Measurements from ENCODE around the gene ZKSCAN2. TPM values are rescaled to one million over a fixed set of nuclear protein-coding genes. Genes with fewer than 3 reads are reported as not detected.
A peak's percentile ranks its signal among the peaks of the same experiment; 100 is the strongest.

Gene ZKSCAN2
- total RNA-seq, 1 experiment from 2014 or later = 11.1 TPM

DNA sequence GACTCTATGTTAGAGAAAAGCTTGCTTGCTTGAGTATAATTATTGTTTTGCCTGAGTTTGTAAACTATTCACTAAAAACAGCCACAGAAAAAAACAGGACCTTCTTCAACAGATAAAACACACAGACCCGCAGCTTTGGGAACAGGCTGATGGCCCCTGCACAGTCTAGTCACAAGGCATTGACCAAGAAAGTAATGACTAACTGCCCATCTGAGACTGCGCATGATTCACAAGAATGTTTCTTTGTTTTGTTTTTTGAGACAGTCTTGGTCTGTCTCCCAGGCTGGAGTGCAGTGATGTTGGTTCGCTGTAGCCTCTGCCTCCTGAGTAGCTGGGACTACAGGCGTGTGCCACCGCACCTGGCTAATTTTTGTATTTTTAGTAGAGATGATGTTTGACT lies 2.8 kb upstream of the ZKSCAN2 start:
- intact Hi-C loops (cut with micrococcal nuclease; ENCODE audit: unreplicated experiment) = no loop called here
- H3K4me1 Mint-ChIP-seq (ENCODE audit: low read depth, unreplicated experiment) = peaks cover 12% of the 10 kb centered on the region
- POLR2A ChIA-PET = no interaction called here
- H3K9me3 Mint-ChIP-seq (ENCODE audit: unreplicated experiment) = no peaks in the 10 kb centered on the region
- CTCF ChIA-PET = no interaction called here
- DNase-seq = no peak
- no peak overlapping the region for H3K4me3 ChIP-seq (ENCODE audit: low read depth, low read length)
- TF ChIP-seq, protein P1, sequence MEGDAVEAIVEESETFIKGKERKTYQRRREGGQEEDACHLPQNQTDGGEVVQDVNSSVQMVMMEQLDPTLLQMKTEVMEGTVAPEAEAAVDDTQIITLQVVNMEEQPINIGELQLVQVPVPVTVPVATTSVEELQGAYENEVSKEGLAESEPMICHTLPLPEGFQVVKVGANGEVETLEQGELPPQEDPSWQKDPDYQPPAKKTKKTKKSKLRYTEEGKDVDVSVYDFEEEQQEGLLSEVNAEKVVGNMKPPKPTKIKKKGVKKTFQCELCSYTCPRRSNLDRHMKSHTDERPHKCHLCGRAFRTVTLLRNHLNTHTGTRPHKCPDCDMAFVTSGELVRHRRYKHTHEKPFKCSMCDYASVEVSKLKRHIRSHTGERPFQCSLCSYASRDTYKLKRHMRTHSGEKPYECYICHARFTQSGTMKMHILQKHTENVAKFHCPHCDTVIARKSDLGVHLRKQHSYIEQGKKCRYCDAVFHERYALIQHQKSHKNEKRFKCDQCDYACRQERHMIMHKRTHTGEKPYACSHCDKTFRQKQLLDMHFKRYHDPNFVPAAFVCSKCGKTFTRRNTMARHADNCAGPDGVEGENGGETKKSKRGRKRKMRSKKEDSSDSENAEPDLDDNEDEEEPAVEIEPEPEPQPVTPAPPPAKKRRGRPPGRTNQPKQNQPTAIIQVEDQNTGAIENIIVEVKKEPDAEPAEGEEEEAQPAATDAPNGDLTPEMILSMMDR (IDR thresholded peaks at IDR 0.05; ENCODE audit: insufficient read depth in 1 of 2, low read depth in 1 of 2, low read length in 1 of 2, severe bottlenecking in 1 of 2, unreplicated experiment in 1 of 2) = no peak
- H3K27me3 ChIP-seq (replicated peaks; ENCODE audit: control insufficient read depth, insufficient read depth, low read length) = no peaks in the 10 kb centered on the region
- H3K36me3 ChIP-seq (ENCODE audit: control insufficient read depth, insufficient read depth, low read length) = no peaks in the 10 kb centered on the region
- H3K4me3 Mint-ChIP-seq (ENCODE audit: unreplicated experiment) = no peak overlapping the region
- BruUV-seq (replicated peaks) = no TSS peak
- H3K9me3 ChIP-seq = no peaks in the 10 kb centered on the region
- no peak overlapping the region for H3K27ac Mint-ChIP-seq (ENCODE audit: unreplicated experiment)
- peaks cover 29% of the 10 kb centered on the region for H3K36me3 Mint-ChIP-seq (ENCODE audit: insufficient read depth, unreplicated experiment)
- no peaks in the 10 kb centered on the region for H3K27me3 Mint-ChIP-seq (ENCODE audit: insufficient read depth, unreplicated experiment)
- H3K4me1 ChIP-seq = peaks cover 4% of the 10 kb centered on the region; the same call in 1 of the 2 replicates

DNA sequence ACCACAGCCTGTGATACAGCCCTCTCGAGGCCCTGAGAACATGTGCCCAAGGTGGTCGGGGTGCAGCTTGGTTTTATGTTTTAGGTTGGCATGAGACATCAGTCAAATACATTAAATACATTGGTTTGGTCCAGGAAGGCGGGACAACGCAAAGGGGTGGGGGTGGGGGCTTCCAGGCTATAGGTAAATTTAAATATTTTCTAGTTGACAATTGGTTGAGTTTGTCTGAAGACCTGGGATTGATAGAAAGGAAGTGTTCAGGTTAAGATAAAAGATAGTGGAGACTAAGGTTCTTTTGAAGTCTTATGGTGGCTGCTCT lies 1.2 kb upstream of the ZKSCAN2 start:
- ChIA-PET POLR2A (interaction anchor here (0.6 kb wide), 2 partner anchors 33 to 41 kb away, joined by 5 read pairs; no protein-coding TSS in a partner anchor), CTCF (interaction anchor here (1.2 kb wide), 1 partner anchor 18 kb away, joined by 3 read pairs; no protein-coding TSS in a partner anchor)
- H3K27me3 ChIP-seq (replicated peaks; ENCODE audit: control insufficient read depth, insufficient read depth, low read length) = no peaks in the 10 kb centered on the region
- Mint-ChIP-seq H3K36me3 (ENCODE audit: insufficient read depth, unreplicated experiment) (peaks cover 26% of the 10 kb centered on the region), H3K4me3 (ENCODE audit: unreplicated experiment) (peak overlapping the region; percentile 94), H3K4me1 (ENCODE audit: low read depth, unreplicated experiment) (peaks cover 12% of the 10 kb centered on the region), H3K27ac (ENCODE audit: unreplicated experiment) (peak overlapping the region; percentile 99), H3K27me3 (ENCODE audit: insufficient read depth, unreplicated experiment) (no peaks in the 10 kb centered on the region), H3K9me3 (ENCODE audit: unreplicated experiment) (no peaks in the 10 kb centered on the region)
- H3K4me3 ChIP-seq (ENCODE audit: low read depth, low read length) = peak overlapping the region; percentile 85
- BruUV-seq (replicated peaks) = TSS peak; percentile 58
- intact Hi-C loops (cut with micrococcal nuclease; ENCODE audit: unreplicated experiment) = no loop called here
- H3K9me3 ChIP-seq = no peaks in the 10 kb centered on the region
- DNase-seq = no peak
- peaks cover 2% of the 10 kb centered on the region; the same call in 1 of the 2 replicates for H3K36me3 ChIP-seq (ENCODE audit: control insufficient read depth, insufficient read depth, low read length)
- TF ChIP-seq, protein P1 (IDR thresholded peaks at IDR 0.05; ENCODE audit: insufficient read depth in 1 of 2, low read depth in 1 of 2, low read length in 1 of 2, severe bottlenecking in 1 of 2, unreplicated experiment in 1 of 2) = no peak
- H3K4me1 ChIP-seq = peaks cover 4% of the 10 kb centered on the region; the same call in 1 of the 2 replicates

DNA sequence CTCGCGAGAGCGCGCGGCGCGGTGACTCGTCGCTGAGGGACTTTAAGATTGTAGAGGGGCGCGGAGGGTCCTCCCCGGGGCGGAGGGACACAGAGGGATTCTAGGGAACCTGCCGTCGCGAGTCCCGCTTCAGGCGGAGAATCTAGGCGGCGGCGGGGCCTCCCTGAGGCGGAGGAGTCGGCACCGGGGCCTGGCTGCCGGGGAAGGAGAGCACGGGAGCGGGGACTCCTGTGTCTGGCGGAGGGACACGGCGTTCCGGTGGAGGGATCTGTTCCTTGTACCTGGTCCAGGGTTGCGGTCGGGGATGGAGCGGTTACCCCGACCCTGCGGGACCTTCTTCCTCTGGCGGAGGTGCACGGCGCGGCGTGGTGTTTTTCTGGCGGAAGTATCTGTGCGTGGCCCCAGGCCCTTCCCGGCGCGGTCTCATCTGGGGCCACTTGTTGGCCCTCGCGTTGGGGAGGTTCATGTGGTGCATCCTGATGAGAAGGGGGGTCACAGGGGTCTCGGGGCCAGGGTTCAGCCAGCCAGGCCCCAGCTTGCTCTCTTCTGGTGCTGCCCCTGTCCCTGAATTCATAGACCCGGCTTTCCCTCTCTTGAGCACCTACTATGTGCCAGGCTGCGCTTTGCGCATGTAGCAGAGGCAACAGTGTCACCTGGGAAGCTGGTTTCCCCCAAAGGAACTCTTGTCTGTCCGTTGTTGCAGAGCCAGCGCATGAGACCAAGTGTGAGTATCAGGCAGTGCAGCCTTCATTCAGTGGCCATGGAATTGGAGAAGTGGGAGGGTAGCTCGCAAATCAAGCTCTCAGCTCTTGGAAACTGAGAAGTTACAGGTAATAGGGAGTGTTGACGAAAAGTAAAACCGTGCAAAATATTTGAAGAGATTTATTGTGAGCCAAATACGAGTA lies 563 bp upstream of the ZKSCAN2 start:
- no peaks in the 10 kb centered on the region for H3K27me3 Mint-ChIP-seq (ENCODE audit: insufficient read depth, unreplicated experiment)
- POLR2A ChIA-PET = interaction anchor here (0.6 kb wide), 2 partner anchors 33 to 40 kb away, joined by 5 read pairs; no protein-coding TSS in a partner anchor
- H3K4me1 Mint-ChIP-seq (ENCODE audit: low read depth, unreplicated experiment) = peaks cover 12% of the 10 kb centered on the region
- peak overlapping the region; percentile 94 for H3K4me3 Mint-ChIP-seq (ENCODE audit: unreplicated experiment)
- no peaks in the 10 kb centered on the region for H3K9me3 Mint-ChIP-seq (ENCODE audit: unreplicated experiment)
- intact Hi-C loops (cut with micrococcal nuclease; ENCODE audit: unreplicated experiment) = loop anchor here (2.0 kb wide), 1 partner anchor 25 kb away; no protein-coding TSS in a partner anchor
- DNase-seq = peak; percentile 90 to 94
- peaks cover 2% of the 10 kb centered on the region; the same call in 1 of the 2 replicates for H3K36me3 ChIP-seq (ENCODE audit: control insufficient read depth, insufficient read depth, low read length)
- peaks cover 29% of the 10 kb centered on the region for H3K36me3 Mint-ChIP-seq (ENCODE audit: insufficient read depth, unreplicated experiment)
- H3K9me3 ChIP-seq = no peaks in the 10 kb centered on the region
- no peaks in the 10 kb centered on the region for H3K27me3 ChIP-seq (replicated peaks; ENCODE audit: control insufficient read depth, insufficient read depth, low read length)
- H3K4me1 ChIP-seq = peaks cover 4% of the 10 kb centered on the region; the same call in 1 of the 2 replicates
- TF ChIP-seq, protein P1 (IDR thresholded peaks at IDR 0.05; ENCODE audit: insufficient read depth in 1 of 2, low read depth in 1 of 2, low read length in 1 of 2, severe bottlenecking in 1 of 2, unreplicated experiment in 1 of 2) = no peak
- CTCF ChIA-PET = interaction anchor here (1.2 kb wide), 1 partner anchor 18 kb away, joined by 3 read pairs; no protein-coding TSS in a partner anchor
- peak overlapping the region; percentile 99 for H3K27ac Mint-ChIP-seq (ENCODE audit: unreplicated experiment)
- H3K4me3 ChIP-seq (ENCODE audit: low read depth, low read length) = peak overlapping the region; percentile 85
- no TSS peak for BruUV-seq (replicated peaks)

Measured in Caco-2 (cell line).